Progenitor cell of endocrine pancreas (in vitro differentiated cells): ENCODE data around the gene SHISA6. TPM values are rescaled to one million over a fixed set of nuclear protein-coding genes. Genes with fewer than 3 reads are reported as not detected.

ENCODE experiments used
- DNase-seq: peaks from one replicate; pipeline ENCODE4 v3.0.0; 2021; ENCODE audit warnings: low spot score; ENCODE audit not compliant: unreplicated experiment
- H3K27ac Mint-ChIP-seq: 2 replicates; pipeline ENCODE4 v1.8.0; 2021; ENCODE audit warnings: mild to moderate bottlenecking, moderate library complexity, mixed read lengths
- H3K27me3 Mint-ChIP-seq: 2 replicates; pipeline ENCODE4 v1.8.0; 2021; ENCODE audit warnings: mixed read lengths
- H3K36me3 Mint-ChIP-seq: 2 replicates; pipeline ENCODE4 v1.8.0; 2022; ENCODE audit warnings: mixed read lengths; ENCODE audit not compliant: insufficient read depth
- H3K4me1 Mint-ChIP-seq: 2 replicates; pipeline ENCODE4 v1.8.0; 2021; ENCODE audit warnings: low read depth, mixed read lengths
- H3K4me3 Mint-ChIP-seq: 2 replicates; pipeline ENCODE4 v1.8.0; 2021; ENCODE audit warnings: low read depth, mild to moderate bottlenecking, moderate library complexity, mixed read lengths
- H3K9me3 Mint-ChIP-seq: 2 replicates; pipeline ENCODE4 v1.8.0; 2021; ENCODE audit warnings: low read depth, mixed read lengths
- CTCF ChIP-seq: fragments of 200-600 bp; sonication (generic); IDR thresholded peaks from one replicate; pipeline ENCODE4 v1.5.0; 2021; ENCODE audit warnings: antibody characterized with exemption, mild to moderate bottlenecking; ENCODE audit not compliant: unreplicated experiment
- total RNA-seq: library from RNA; stranded (reverse); gene quantifications from 2 replicates; pipeline ENCODE4 v1.2.1, GENCODE V29; 2021

The SHISA6 gene
- total RNA-seq, 1 donor from 2014 or later, result 1.0 TPM

GRCh38 chr17:11279776-11280344 is 38.8 kb downstream of the SHISA6 start:
- Mint-ChIP-seq H3K9me3 (peaks cover 8% of the 10 kb centered on the region), H3K4me3 (no peak overlapping the region), H3K36me3 (peaks cover 4% of the 10 kb centered on the region), H3K27ac (no peak overlapping the region), H3K4me1 (peaks cover 6% of the 10 kb centered on the region), H3K27me3 (no peaks in the 10 kb centered on the region)
- DNase-seq, result no peak
- TF ChIP-seq CTCF, result no peak

- DNase-seq, result no peak
- H3K4me3 Mint-ChIP-seq, result no peak overlapping the region
- H3K27ac Mint-ChIP-seq, result no peak overlapping the region
- peaks cover 4% of the 10 kb centered on the region for H3K36me3 Mint-ChIP-seq
- H3K27me3 Mint-ChIP-seq, result no peaks in the 10 kb centered on the region
- peaks cover 6% of the 10 kb centered on the region for H3K4me1 Mint-ChIP-seq
- no peak for TF ChIP-seq CTCF
- peaks cover 8% of the 10 kb centered on the region for H3K9me3 Mint-ChIP-seq
Measured at GRCh38 chr17:11282586-11282985, 41.6 kb downstream of the SHISA6 start.

GRCh38 chr17:11284811-11285210 is 43.8 kb downstream of the SHISA6 start:
- Mint-ChIP-seq H3K36me3 (peaks cover 4% of the 10 kb centered on the region), H3K4me3 (no peak overlapping the region), H3K27me3 (no peaks in the 10 kb centered on the region), H3K27ac (no peak overlapping the region), H3K4me1 (peaks cover 2% of the 10 kb centered on the region), H3K9me3 (peaks cover 8% of the 10 kb centered on the region)
- no peak for DNase-seq
- TF ChIP-seq CTCF, result no peak

- H3K4me3 Mint-ChIP-seq, result no peak overlapping the region
- TF ChIP-seq CTCF, result no peak
- no peaks in the 10 kb centered on the region for H3K4me1 Mint-ChIP-seq
- no peaks in the 10 kb centered on the region for H3K27me3 Mint-ChIP-seq
- DNase-seq, result no peak
- peaks cover 2% of the 10 kb centered on the region for H3K36me3 Mint-ChIP-seq
- H3K27ac Mint-ChIP-seq, result no peak overlapping the region
- H3K9me3 Mint-ChIP-seq, result peaks cover 4% of the 10 kb centered on the region
Measured at GRCh38 chr17:11285946-11286345, 44.9 kb downstream of the SHISA6 start.

- no peak for TF ChIP-seq CTCF
- H3K4me1 Mint-ChIP-seq, result no peaks in the 10 kb centered on the region
- no peak for DNase-seq
- no peaks in the 10 kb centered on the region for H3K9me3 Mint-ChIP-seq
- H3K27me3 Mint-ChIP-seq, result no peaks in the 10 kb centered on the region
- no peak overlapping the region for H3K27ac Mint-ChIP-seq
- no peak overlapping the region for H3K4me3 Mint-ChIP-seq
- no peaks in the 10 kb centered on the region for H3K36me3 Mint-ChIP-seq
Measured at GRCh38 chr17:11287791-11288190, 46.8 kb downstream of the SHISA6 start.
